GM12878 (cell line): Measurements from ENCODE around the gene PNISR. TPM values are rescaled to one million over a fixed set of nuclear protein-coding genes. Genes with fewer than 3 reads are reported as not detected.

Experiments used
- ATAC-seq: fragments of 200-7000 bp; cut with Tn5 transposase; 3 replicates; pipeline ENCODE4 v1.9.1; 2020; ENCODE audit warnings: mild to moderate bottlenecking, moderate library complexity
- BruUV-seq: library from RNA; stranded (reverse); fragments of 400-500 nt; replicated peaks from 2 replicates; lab custom pipeline; 2021; lab: Mats Ljungman, UMichigan
- CTCF ChIA-PET: fragments of 300-600 bp; sonication (Branson Sonifier 250); formaldehyde crosslinking; extraction: SDS; loops from one replicate; lab custom pipeline; 2021; ENCODE audit warnings: inconsistent platforms; lab: Yijun Ruan, JAX
- POLR2A ChIA-PET: fragments of 350-600 bp; formaldehyde crosslinking; extraction: SDS; loops from one replicate; lab custom pipeline; 2021; ENCODE audit warnings: inconsistent platforms; lab: Charles Lee
- RAD21 ChIA-PET: fragments of 300-600 bp; sonication (Branson Sonifier 250); formaldehyde crosslinking; loops from one replicate; lab custom pipeline; 2023; ENCODE audit warnings: antibody characterized with exemption; ENCODE audit not compliant: unreplicated experiment; lab: Charles Lee
- SMC1A ChIA-PET: fragments of 300-600 bp; sonication (Branson Sonifier 250); formaldehyde crosslinking; loops from one replicate; lab custom pipeline; 2023; ENCODE audit not compliant: unreplicated experiment, uncharacterized antibody; lab: Charles Lee
- DNase-seq: peaks from one replicate; pipeline ENCODE4 v3.0.0-alpha.2; 2011; ENCODE audit warnings: low read depth, low spot score
- FAIRE-seq: peaks from 3 replicates; lab custom pipeline; 2011; peaks lifted over from hg19 to GRCh38; lab: Jason Lieb, UNC
- H2AFZ ChIP-seq: 2 replicates; pipeline ENCODE4 v1.6.0; 2011; ENCODE audit warnings: low read depth, low read length, control low read depth; ENCODE audit not compliant: control insufficient read depth
- H3K27ac ChIP-seq: 2 replicates; pipeline ENCODE4 v1.5.1; 2011; ENCODE audit warnings: control low read depth; ENCODE audit not compliant: control insufficient read depth, insufficient read depth
- H3K27me3 ChIP-seq, 2 experiments: replicated peaks in 1 of 2; 2 replicates each; pipeline versions ENCODE4 v1.6.0 to v1.6.1; 2011; ENCODE audit warnings: low read length in 1 of 2; ENCODE audit not compliant: control insufficient read depth in 2 of 2, insufficient read depth in 2 of 2
- H3K36me3 ChIP-seq, 2 experiments: 2 replicates each; pipeline ENCODE4 v1.5.1; 2011; ENCODE audit warnings: low read length in 1 of 2; ENCODE audit not compliant: control insufficient read depth in 2 of 2, insufficient read depth in 2 of 2
- H3K4me1 ChIP-seq: 2 replicates; pipeline ENCODE4 v1.6.1; 2011; ENCODE audit warnings: mild to moderate bottlenecking, low read length, moderate library complexity, mixed read lengths; ENCODE audit not compliant: control insufficient read depth, insufficient read depth
- H3K4me2 ChIP-seq: 2 replicates; pipeline ENCODE4 v1.6.0; 2011; ENCODE audit warnings: control low read depth; ENCODE audit not compliant: control insufficient read depth, insufficient read depth
- H3K4me3 ChIP-seq: fragments of 200-600 bp; sonication (generic); 2 replicates; pipeline ENCODE4 v1.5.1; 2016
- H3K79me2 ChIP-seq: 2 replicates; pipeline ENCODE4 v1.6.0; 2011; ENCODE audit warnings: low read length; ENCODE audit not compliant: control insufficient read depth, insufficient read depth
- H3K9ac ChIP-seq: 2 replicates; pipeline ENCODE4 v1.8.0; 2011; ENCODE audit warnings: low read length, control low read depth, mixed read lengths; ENCODE audit not compliant: control insufficient read depth, insufficient read depth
- H3K9me3 ChIP-seq: replicated peaks from 3 replicates; pipeline ENCODE4 v1.5.1; 2011; ENCODE audit warnings: mild to moderate bottlenecking, low read length; ENCODE audit not compliant: control insufficient read depth, insufficient read depth
- H4K20me1 ChIP-seq: 2 replicates; pipeline ENCODE4 v1.6.0; 2011; ENCODE audit not compliant: control insufficient read depth, insufficient read depth
- BMI1 ChIP-seq: fragments of 450-650 bp; IDR thresholded peaks from 2 replicates; pipeline ENCODE4 v1.6.1; 2016; ENCODE audit warnings: mild to moderate bottlenecking, moderate library complexity, borderline replicate concordance
- JUNB ChIP-seq: IDR thresholded peaks from 2 replicates; pipeline ENCODE4 v1.6.1; 2016; ENCODE audit warnings: antibody characterized with exemption, mild to moderate bottlenecking
- KDM1A ChIP-seq: fragments of 200-600 bp; sonication (generic); IDR thresholded peaks from 2 replicates; pipeline ENCODE4 v1.6.1; 2016; ENCODE audit warnings: borderline replicate concordance
- NFIC ChIP-seq: IDR thresholded peaks from 2 replicates; pipeline ENCODE4 v1.6.1; 2012; ENCODE audit warnings: low read depth, mild to moderate bottlenecking, inconsistent platforms, low read length, moderate library complexity
- POLR2A ChIP-seq: IDR thresholded peaks from 2 replicates; pipeline ENCODE4 v1.6.1; 2011; ENCODE audit warnings: low read depth, mild to moderate bottlenecking, low read length
- RBBP5 ChIP-seq: fragments of 200-600 bp; sonication (generic); conservative IDR thresholded peaks from 2 replicates; pipeline ENCODE4 v1.6.1; 2016
- WGBS: methylation state at CpG from one replicate; pipeline ENCODE4 v1.1.6; 2016; ENCODE audit warnings: low lambda C conversion rate; ENCODE audit not compliant: insufficient replicate concordance, insufficient coverage; ENCODE audit errors: missing lambda C conversion rate; 5-methylcytosine and 5-hydroxymethylcytosine counted together
- in situ Hi-C: fragments of 300-500 bp; cut with MboI; formaldehyde crosslinking; loops from 9 replicates; pipeline ENCODE4 v1.14.3; 2018; ENCODE audit warnings: mixed read lengths
- intact Hi-C: fragments of 100-400 bp; cut with micrococcal nuclease; formaldehyde crosslinking; loops from one replicate; pipeline ENCODE4 v1.14.2; 2022; ENCODE audit not compliant: unreplicated experiment
- polyA plus RNA-seq, 11 experiments: library from polyadenylated mRNA; depleted of rRNA in 4 of 11; unstranded in 6 of 11; stranded (reverse) in 5 of 11; fragments of >200 nt; fragmentation: Nextera tagmentation in 4 of 11; fragmentation: Illumina TruSeq in 1 of 11; extraction: Ambion mirVana in 4 of 11; extraction: Trizol in 1 of 11; gene quantifications; 1 replicate in 1 of 11; 2 replicates in 10 of 11; pipeline versions ENCODE4 v1.2.1 to v1.2.3, GENCODE V29; 2011 to 2016; ENCODE audit warnings: inconsistent platforms in 2 of 11, missing spikeins in 2 of 11, low read depth in 1 of 11
- total RNA-seq, 4 experiments: library from RNA; depleted of rRNA in 3 of 4; stranded (reverse); fragments of >200 nt in 3 of 4; fragmentation: Illumina TruSeq in 1 of 4; extraction: Trizol in 1 of 4; gene quantifications; 2 replicates each; pipeline versions ENCODE4 v1.2.1 to v1.2.3, GENCODE V29; 2013 to 2021
- TF ChIP-seq, protein P1 (sequence below): fragments of 450-650 bp; IDR thresholded peaks from 2 replicates; pipeline ENCODE4 v1.6.1; 2017; ENCODE audit warnings: mild to moderate bottlenecking, low read depth, inconsistent platforms; ENCODE audit not compliant: poor library complexity, severe bottlenecking
- TF ChIP-seq, protein P2 (sequence below): IDR thresholded peaks from 2 replicates; pipeline ENCODE4 v1.6.1; 2012; ENCODE audit warnings: low read depth, low read length, improper control_type of control experiment

Gene PNISR
- total and polyA plus RNA-seq, 10 of the 15 experiments (the other 5 are each of a cell fraction or from before 2014, with no cell fraction given): 79.1 to 180 (median 105) TPM

DNA sequence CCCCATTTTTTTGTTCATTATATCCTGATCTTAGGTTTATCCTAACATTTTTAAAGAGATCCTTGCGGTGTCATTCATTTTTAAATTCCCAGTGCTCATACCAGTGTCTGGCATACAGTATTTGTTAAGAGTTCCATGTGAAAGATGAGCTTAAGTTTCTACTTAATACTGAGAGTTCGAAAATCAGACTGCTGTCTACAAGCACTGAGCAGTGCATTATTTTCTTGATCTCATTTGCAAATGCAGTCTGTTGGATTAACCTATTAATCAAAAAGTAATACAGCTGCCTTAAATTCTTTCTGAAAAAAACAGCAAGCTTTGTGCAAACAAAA lies 31.8 kb downstream of the PNISR start:
- 54% methylated on average over 2 of the region's 2 CpGs for WGBS
- FAIRE-seq (no peak), ATAC-seq (peak; percentile 39), DNase-seq (no peak)
- H3K4me1 ChIP-seq: no peaks in the 10 kb centered on the region
- H3K36me3 ChIP-seq: peaks cover 0 to 4% of the 10 kb centered on the region in 2 experiments; a peak in 1 of 4 replicates
- H3K4me2 ChIP-seq: peak overlapping the region; percentile 64
- H3K4me3 ChIP-seq: peak overlapping the region; percentile 80
- ChIA-PET SMC1A (interaction anchor here (0.7 to 3.0 kb wide), 10 partner anchors 9 to 176 kb away, joined by 3 to 21 read pairs (median 4); partner anchors contain the start of gene PNISR), CTCF (interaction anchor here (0.9 to 2.9 kb wide), 7 partner anchors 9 to 353 kb away, joined by 3 to 10 read pairs (median 4); no protein-coding TSS in a partner anchor), RAD21 (interaction anchor here (1.0 to 1.6 kb wide), 6 partner anchors 9 to 68 kb away, joined by 3 to 7 read pairs (median 5); no protein-coding TSS in a partner anchor), POLR2A (interaction anchor here (0.5 to 1.8 kb wide), 9 partner anchors 9 to 1456 kb away, joined by 3 to 6 read pairs (median 3); no protein-coding TSS in a partner anchor)
- peak overlapping the region; percentile 69 for H2AFZ ChIP-seq
- no peak overlapping the region for H3K27ac ChIP-seq
- intact Hi-C loops (no loop called here), in situ Hi-C loops (no loop called here)
- no peaks in the 10 kb centered on the region for H3K9me3 ChIP-seq
- no peaks in the 10 kb centered on the region for H3K79me2 ChIP-seq
- TF ChIP-seq NFIC: 0 out of 2 replicates have a peak, but pooled peaks have one; percentile 1
- TF ChIP-seq RBBP5: no peak
- TF ChIP-seq KDM1A: no peak
- H3K9ac ChIP-seq: peak overlapping the region; percentile 79
- H3K27me3 ChIP-seq: no peaks in the 10 kb centered on the region
- no TSS peak for BruUV-seq
- H4K20me1 ChIP-seq: no peaks in the 10 kb centered on the region

DNA sequence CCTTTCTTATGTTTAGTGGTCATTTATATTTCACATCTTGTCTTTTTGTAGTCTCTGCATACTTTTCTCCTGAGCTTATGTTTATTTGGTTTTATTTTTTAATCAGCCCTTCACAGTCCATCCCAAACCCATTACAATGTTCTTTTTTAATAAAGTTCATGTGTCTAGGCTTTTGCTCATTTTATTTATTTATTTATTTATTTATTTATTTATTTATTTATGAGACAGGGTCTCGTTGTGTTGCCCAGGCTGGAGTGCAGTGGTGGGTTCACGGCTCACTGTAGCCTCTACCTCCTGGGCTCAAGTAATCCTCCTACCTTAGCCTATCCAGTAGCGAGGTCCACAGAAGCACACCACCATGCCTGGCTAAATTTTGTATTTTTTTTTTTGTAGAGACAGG lies 34.2 kb downstream of the PNISR start:
- H3K4me2 ChIP-seq: no peak overlapping the region
- RAD21 ChIA-PET: no interaction called here
- CTCF ChIA-PET: no interaction called here
- DNase-seq (no peak), FAIRE-seq (no peak), ATAC-seq (no peak)
- H2AFZ ChIP-seq: no peak overlapping the region
- H3K4me1 ChIP-seq: no peaks in the 10 kb centered on the region
- no peaks in the 10 kb centered on the region for H3K36me3 ChIP-seq
- POLR2A ChIA-PET: no interaction called here
- H3K9me3 ChIP-seq: no peaks in the 10 kb centered on the region
- TF ChIP-seq, protein P1, sequence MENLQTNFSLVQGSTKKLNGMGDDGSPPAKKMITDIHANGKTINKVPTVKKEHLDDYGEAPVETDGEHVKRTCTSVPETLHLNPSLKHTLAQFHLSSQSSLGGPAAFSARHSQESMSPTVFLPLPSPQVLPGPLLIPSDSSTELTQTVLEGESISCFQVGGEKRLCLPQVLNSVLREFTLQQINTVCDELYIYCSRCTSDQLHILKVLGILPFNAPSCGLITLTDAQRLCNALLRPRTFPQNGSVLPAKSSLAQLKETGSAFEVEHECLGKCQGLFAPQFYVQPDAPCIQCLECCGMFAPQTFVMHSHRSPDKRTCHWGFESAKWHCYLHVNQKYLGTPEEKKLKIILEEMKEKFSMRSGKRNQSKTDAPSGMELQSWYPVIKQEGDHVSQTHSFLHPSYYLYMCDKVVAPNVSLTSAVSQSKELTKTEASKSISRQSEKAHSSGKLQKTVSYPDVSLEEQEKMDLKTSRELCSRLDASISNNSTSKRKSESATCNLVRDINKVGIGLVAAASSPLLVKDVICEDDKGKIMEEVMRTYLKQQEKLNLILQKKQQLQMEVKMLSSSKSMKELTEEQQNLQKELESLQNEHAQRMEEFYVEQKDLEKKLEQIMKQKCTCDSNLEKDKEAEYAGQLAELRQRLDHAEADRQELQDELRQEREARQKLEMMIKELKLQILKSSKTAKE: no peak
- no peak for TF ChIP-seq BMI1
- no peak for TF ChIP-seq JUNB
- TF ChIP-seq POLR2A: no peak
- TF ChIP-seq, protein P2, sequence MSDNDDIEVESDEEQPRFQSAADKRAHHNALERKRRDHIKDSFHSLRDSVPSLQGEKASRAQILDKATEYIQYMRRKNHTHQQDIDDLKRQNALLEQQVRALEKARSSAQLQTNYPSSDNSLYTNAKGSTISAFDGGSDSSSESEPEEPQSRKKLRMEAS: no peak
- SMC1A ChIA-PET: interaction anchor here (1.1 kb wide), 1 partner anchor 54 kb away, joined by 4 read pairs; no protein-coding TSS in a partner anchor
- H3K4me3 ChIP-seq: no peak overlapping the region
- H3K9ac ChIP-seq: no peak overlapping the region
- H3K27ac ChIP-seq: no peak overlapping the region
- BruUV-seq: no TSS peak
- 91% methylated on average over 3 of the region's 3 CpGs for WGBS
- no peaks in the 10 kb centered on the region for H3K79me2 ChIP-seq
- in situ Hi-C loops (no loop called here), intact Hi-C loops (no loop called here)
- no peaks in the 10 kb centered on the region for H4K20me1 ChIP-seq
- H3K27me3 ChIP-seq: no peaks in the 10 kb centered on the region
